ENCODE data around the gene DMRTA2. TPM values are rescaled to one million over a fixed set of nuclear protein-coding genes. Genes with fewer than 3 reads are reported as not detected.

Gene DMRTA2
- total and polyA plus RNA-seq, 2 donors (not counting 1 experiment from before 2014, with no cell fraction given), result not detected

DNA sequence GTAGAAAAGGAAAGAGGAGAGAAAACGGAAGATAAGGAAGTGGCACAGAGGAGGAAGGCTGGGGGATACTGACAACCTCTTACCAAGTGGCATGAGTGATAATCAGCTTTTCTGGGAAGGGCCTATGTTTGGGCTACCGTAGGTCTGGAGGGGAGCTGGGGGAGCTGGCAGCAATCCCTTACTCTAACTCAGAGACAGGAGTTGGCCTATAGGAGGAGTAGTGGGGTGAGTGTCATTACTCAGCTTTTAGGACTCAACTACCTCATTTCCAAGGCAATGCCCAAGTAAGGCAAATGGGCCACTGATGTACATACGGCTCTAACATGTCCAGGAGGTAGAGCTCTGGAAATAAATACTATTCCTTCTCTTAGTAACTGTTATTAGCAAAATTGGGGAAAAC is 48.7 kb upstream of the DMRTA2 start:
- no peaks in the 10 kb centered on the region for H3K27me3 Mint-ChIP-seq
- Histone ChIP-seq H2AFZ (ENCODE audit: insufficient read depth, low read depth, low read length, poor library complexity, severe bottlenecking) (no peak overlapping the region), H3K27ac (ENCODE audit: low read length in 2 of 2) (no peak overlapping the region), H3K4me3 (ENCODE audit: control extremely low read depth in 1 of 5, extremely low read depth in 1 of 5, insufficient read depth in 1 of 5, low read depth in 2 of 5, low read length in 4 of 5) (no peak overlapping the region), H3K9ac (ENCODE audit: low read length) (no peak overlapping the region), H3K79me2 (ENCODE audit: control insufficient read depth, insufficient read depth, low read length) (no peaks in the 10 kb centered on the region), H3K4me1 (ENCODE audit: control insufficient read depth in 2 of 2, insufficient read depth in 2 of 2, low read length in 2 of 2) (no peaks in the 10 kb centered on the region), H4K20me1 (ENCODE audit: control insufficient read depth, insufficient read depth, low read length, poor library complexity, severe bottlenecking) (no peaks in the 10 kb centered on the region), H3K27me3 (replicated peaks in 1 of 4; ENCODE audit: control extremely low read depth in 1 of 4, control insufficient read depth in 3 of 4, insufficient read depth in 4 of 4, low read length in 3 of 4) (no peaks in the 10 kb centered on the region), H3K9me3 (ENCODE audit: control extremely low read depth in 1 of 3, control insufficient read depth in 2 of 3, insufficient read depth in 1 of 3, low read length in 2 of 3) (no peaks in the 10 kb centered on the region), H3K36me3 (replicated peaks in 1 of 2; ENCODE audit: control extremely low read depth in 1 of 2, control insufficient read depth in 1 of 2, extremely low read depth in 1 of 2, insufficient read depth in 2 of 2, low read length in 1 of 2) (peaks cover 9 to 38% of the 10 kb centered on the region in 2 experiments), H3K4me2 (replicated peaks; ENCODE audit: low read depth, low read length, poor library complexity, severe bottlenecking) (no peak overlapping the region)
- H3K4me3 Mint-ChIP-seq, result no peak overlapping the region
- intact Hi-C loops (cut with micrococcal nuclease), result no loop called here
- no peak for ATAC-seq (ENCODE audit: low read depth)
- TF ChIP-seq EZH2 (IDR thresholded peaks at IDR 0.05; ENCODE audit: borderline replicate concordance, insufficient read depth, low read depth, low read length, poor library complexity, severe bottlenecking), result no peak
- TF ChIP-seq, protein P1, sequence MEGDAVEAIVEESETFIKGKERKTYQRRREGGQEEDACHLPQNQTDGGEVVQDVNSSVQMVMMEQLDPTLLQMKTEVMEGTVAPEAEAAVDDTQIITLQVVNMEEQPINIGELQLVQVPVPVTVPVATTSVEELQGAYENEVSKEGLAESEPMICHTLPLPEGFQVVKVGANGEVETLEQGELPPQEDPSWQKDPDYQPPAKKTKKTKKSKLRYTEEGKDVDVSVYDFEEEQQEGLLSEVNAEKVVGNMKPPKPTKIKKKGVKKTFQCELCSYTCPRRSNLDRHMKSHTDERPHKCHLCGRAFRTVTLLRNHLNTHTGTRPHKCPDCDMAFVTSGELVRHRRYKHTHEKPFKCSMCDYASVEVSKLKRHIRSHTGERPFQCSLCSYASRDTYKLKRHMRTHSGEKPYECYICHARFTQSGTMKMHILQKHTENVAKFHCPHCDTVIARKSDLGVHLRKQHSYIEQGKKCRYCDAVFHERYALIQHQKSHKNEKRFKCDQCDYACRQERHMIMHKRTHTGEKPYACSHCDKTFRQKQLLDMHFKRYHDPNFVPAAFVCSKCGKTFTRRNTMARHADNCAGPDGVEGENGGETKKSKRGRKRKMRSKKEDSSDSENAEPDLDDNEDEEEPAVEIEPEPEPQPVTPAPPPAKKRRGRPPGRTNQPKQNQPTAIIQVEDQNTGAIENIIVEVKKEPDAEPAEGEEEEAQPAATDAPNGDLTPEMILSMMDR (IDR thresholded peaks at IDR 0.05), result no peak
- 92% methylated on average over 1 of the region's 3 CpGs for WGBS (ENCODE audit: insufficient coverage)
- no peaks in the 10 kb centered on the region for H3K4me1 Mint-ChIP-seq
- DNase-seq, result no peak
- ChIA-PET CTCF (no interaction called here), POLR2A (no interaction called here)
- no peaks in the 10 kb centered on the region for H3K9me3 Mint-ChIP-seq (ENCODE audit: insufficient read depth)
- no peak overlapping the region for H3K27ac Mint-ChIP-seq

DNA sequence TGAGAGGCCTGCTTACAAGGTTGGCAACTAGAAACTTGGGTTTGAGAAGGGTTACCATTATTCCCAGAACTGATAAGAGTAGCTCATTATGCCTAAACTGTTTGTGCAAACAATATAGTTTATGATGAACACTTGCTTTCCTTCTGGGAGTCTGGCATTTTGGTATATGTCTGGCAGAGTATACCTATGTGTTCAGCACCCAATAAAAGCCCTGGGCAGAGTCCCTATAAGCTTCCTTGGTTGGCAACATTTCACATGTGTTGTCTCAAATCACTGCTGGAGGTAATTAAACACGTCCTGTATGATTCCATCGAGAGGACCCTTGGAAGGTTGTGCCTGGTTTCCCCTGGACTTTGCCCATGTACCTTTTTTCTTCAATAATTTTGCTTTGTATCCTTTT is 39.7 kb upstream of the DMRTA2 start:
- DNase-seq (no peak), ATAC-seq (ENCODE audit: low read depth) (no peak)
- H3K9me3 ChIP-seq (ENCODE audit: control extremely low read depth in 1 of 3, control insufficient read depth in 2 of 3, insufficient read depth in 1 of 3, low read length in 2 of 3), result no peaks in the 10 kb centered on the region
- H3K27ac ChIP-seq (ENCODE audit: low read length in 2 of 2), result no peak overlapping the region
- H3K79me2 ChIP-seq (ENCODE audit: control insufficient read depth, insufficient read depth, low read length), result no peaks in the 10 kb centered on the region
- no peak overlapping the region for H3K9ac ChIP-seq (ENCODE audit: low read length)
- no peak overlapping the region for H2AFZ ChIP-seq (ENCODE audit: insufficient read depth, low read depth, low read length, poor library complexity, severe bottlenecking)
- no peak overlapping the region for H3K4me2 ChIP-seq (replicated peaks; ENCODE audit: low read depth, low read length, poor library complexity, severe bottlenecking)
- no peaks in the 10 kb centered on the region for H3K27me3 ChIP-seq (replicated peaks in 1 of 4; ENCODE audit: control extremely low read depth in 1 of 4, control insufficient read depth in 3 of 4, insufficient read depth in 4 of 4, low read length in 3 of 4)
- Mint-ChIP-seq H3K4me1 (no peaks in the 10 kb centered on the region), H3K27me3 (no peaks in the 10 kb centered on the region), H3K9me3 (ENCODE audit: insufficient read depth) (no peaks in the 10 kb centered on the region), H3K4me3 (no peak overlapping the region), H3K27ac (no peak overlapping the region)
- ChIA-PET CTCF (no interaction called here), POLR2A (no interaction called here)
- no peak overlapping the region for H3K4me3 ChIP-seq (ENCODE audit: control extremely low read depth in 1 of 5, extremely low read depth in 1 of 5, insufficient read depth in 1 of 5, low read depth in 2 of 5, low read length in 4 of 5)
- peaks cover 4 to 6% of the 10 kb centered on the region in 2 experiments for H3K36me3 ChIP-seq (replicated peaks in 1 of 2; ENCODE audit: control extremely low read depth in 1 of 2, control insufficient read depth in 1 of 2, extremely low read depth in 1 of 2, insufficient read depth in 2 of 2, low read length in 1 of 2)
- 100% methylated on average over 1 of the region's 2 CpGs for WGBS (ENCODE audit: insufficient coverage)
- no peaks in the 10 kb centered on the region for H3K4me1 ChIP-seq (ENCODE audit: control insufficient read depth in 2 of 2, insufficient read depth in 2 of 2, low read length in 2 of 2)
- intact Hi-C loops (cut with micrococcal nuclease), result no loop called here
- H4K20me1 ChIP-seq (ENCODE audit: control insufficient read depth, insufficient read depth, low read length, poor library complexity, severe bottlenecking), result no peaks in the 10 kb centered on the region
- no peak for TF ChIP-seq EZH2 (IDR thresholded peaks at IDR 0.05; ENCODE audit: borderline replicate concordance, insufficient read depth, low read depth, low read length, poor library complexity, severe bottlenecking)
- TF ChIP-seq, protein P1 (IDR thresholded peaks at IDR 0.05), result no peak

All from B cell (primary cell).